Natural killer cell (primary cell): ENCODE data around the gene ARID1B. TPM values are rescaled to one million over a fixed set of nuclear protein-coding genes. Genes with fewer than 3 reads are reported as not detected.

ENCODE experiments used
- ATAC-seq, 3 donors: fragments of 150-1000 bp in 2 of 3; fragments of 200-7000 bp in 1 of 3; cut with Tn5 transposase; 1 replicate in 1 of 3; 2 replicates in 2 of 3; pipeline ENCODE4 v1.10.0; 2021; ENCODE audit warnings: mild to moderate bottlenecking in 2 of 3, moderate library complexity in 2 of 3
- DNase-seq, 2 donors: peaks; one replicate each; pipeline versions ENCODE4 v3.0.0 to v3.0.0-alpha.2; 2013 to 2021; ENCODE audit warnings: mixed read lengths in 1 of 2
- H3K27ac ChIP-seq: one replicate; pipeline ENCODE4 v1.5.1; 2013; ENCODE audit warnings: mild to moderate bottlenecking, low read length
- H3K27me3 ChIP-seq: one replicate; pipeline ENCODE4 v1.6.1; 2013; ENCODE audit warnings: low read length; ENCODE audit not compliant: control insufficient read depth, insufficient read depth
- H3K36me3 ChIP-seq: one replicate; pipeline ENCODE4 v1.6.1; 2013; ENCODE audit warnings: low read length; ENCODE audit not compliant: control insufficient read depth, insufficient read depth
- H3K4me1 ChIP-seq: one replicate; pipeline ENCODE4 v1.6.1; 2013; ENCODE audit warnings: low read length; ENCODE audit not compliant: control insufficient read depth, insufficient read depth
- H3K4me3 ChIP-seq: one replicate; pipeline ENCODE4 v1.5.1; 2013; ENCODE audit warnings: low read length
- H3K9me3 ChIP-seq: one replicate; pipeline ENCODE4 v1.6.1; 2013; ENCODE audit warnings: low read length; ENCODE audit not compliant: control insufficient read depth, insufficient read depth
- H3K27ac Mint-ChIP-seq, 2 donors: one replicate each; pipeline ENCODE4 v1.8.0; 2022; ENCODE audit warnings: mild to moderate bottlenecking in 2 of 2, mixed read lengths in 2 of 2, moderate library complexity in 1 of 2
- H3K27me3 Mint-ChIP-seq, 2 donors: one replicate each; pipeline ENCODE4 v1.8.0; 2022; ENCODE audit warnings: low read depth in 2 of 2, mixed read lengths in 2 of 2
- H3K36me3 Mint-ChIP-seq: one replicate; pipeline ENCODE4 v1.8.0; 2022; ENCODE audit warnings: mixed read lengths
- H3K4me1 Mint-ChIP-seq, 2 donors: one replicate each; pipeline ENCODE4 v1.8.0; 2022; ENCODE audit warnings: mixed read lengths in 2 of 2
- H3K4me3 Mint-ChIP-seq: one replicate; pipeline ENCODE4 v1.8.0; 2022; ENCODE audit warnings: mild to moderate bottlenecking, moderate library complexity, mixed read lengths
- H3K9me3 Mint-ChIP-seq, 2 donors: one replicate each; pipeline ENCODE4 v1.8.0; 2022; ENCODE audit warnings: mixed read lengths in 2 of 2
- CTCF ChIP-seq: fragments of 200-600 bp; IDR thresholded peaks from one replicate; pipeline ENCODE4 v1.8.0; 2022; ENCODE audit warnings: antibody characterized with exemption
- WGBS: methylation state at CpG from one replicate; pipeline ENCODE4 v1.1.7; 2013; ENCODE audit warnings: missing lambda C conversion rate; ENCODE audit not compliant: insufficient coverage; 5-methylcytosine and 5-hydroxymethylcytosine counted together
- intact Hi-C: fragments of 100-400 bp; cut with micrococcal nuclease; formaldehyde crosslinking; loops from one replicate; pipeline ENCODE4 v1.14.2; 2022
- total RNA-seq, 4 donors: library from RNA; stranded (reverse); fragments of 120-200 nt in 1 of 4; gene quantifications; one replicate each; pipeline versions ENCODE4 v1.2.3 to v1.2.4, GENCODE V29; 2013 to 2022

Gene ARID1B
- total RNA-seq, 3 donors from 2014 or later (not counting 1 experiment from before 2014, with no cell fraction given), result 180 to 201 (median 189) TPM

- ATAC-seq, result no peak
- WGBS, result 93% methylated on average over 20 of the region's 20 CpGs
- TF ChIP-seq CTCF, result no peak
- Histone ChIP-seq H3K36me3 (no peaks in the 10 kb centered on the region), H3K4me1 (peaks cover 17% of the 10 kb centered on the region), H3K4me3 (no peak overlapping the region), H3K27me3 (peaks cover 2% of the 10 kb centered on the region), H3K9me3 (no peaks in the 10 kb centered on the region), H3K27ac (no peak overlapping the region)
- Mint-ChIP-seq H3K27me3 (peaks cover 2 to 4% of the 10 kb centered on the region in 2 donors), H3K9me3 (no peaks in the 10 kb centered on the region), H3K4me1 (peaks cover 8 to 16% of the 10 kb centered on the region in 2 donors), H3K27ac (no peak overlapping the region), H3K4me3 (no peak overlapping the region), H3K36me3 (no peaks in the 10 kb centered on the region)
- no peak for DNase-seq
- intact Hi-C loops, result no loop called here
These were observed 440.2 kb downstream of the ARID1B start for GRCh38 chr6:157217198-157217893.

- peaks cover 2% of the 10 kb centered on the region for H3K27me3 ChIP-seq
- Mint-ChIP-seq H3K36me3 (no peaks in the 10 kb centered on the region), H3K27ac (no peak overlapping the region), H3K4me3 (no peak overlapping the region), H3K4me1 (peaks cover 14 to 22% of the 10 kb centered on the region in 2 donors), H3K9me3 (no peaks in the 10 kb centered on the region), H3K27me3 (peaks cover 8 to 9% of the 10 kb centered on the region in 2 donors)
- WGBS, result 95% methylated on average over 13 of the region's 13 CpGs
- ATAC-seq (no peak), DNase-seq (no peak)
- H3K4me1 ChIP-seq, result peaks cover 23% of the 10 kb centered on the region
- H3K36me3 ChIP-seq, result no peaks in the 10 kb centered on the region
- H3K4me3 ChIP-seq, result no peak overlapping the region
- intact Hi-C loops, result no loop called here
- no peaks in the 10 kb centered on the region for H3K9me3 ChIP-seq
- no peak overlapping the region for H3K27ac ChIP-seq
- no peak for TF ChIP-seq CTCF
These were observed 440.8 kb downstream of the ARID1B start for GRCh38 chr6:157217894-157218370.

- Mint-ChIP-seq H3K4me1 (peaks cover 16 to 27% of the 10 kb centered on the region in 2 donors), H3K27ac (no peak overlapping the region), H3K27me3 (peaks cover 10 to 13% of the 10 kb centered on the region in 2 donors), H3K9me3 (no peaks in the 10 kb centered on the region), H3K4me3 (no peak overlapping the region), H3K36me3 (no peaks in the 10 kb centered on the region)
- ATAC-seq, result no peak
- TF ChIP-seq CTCF, result no peak
- Histone ChIP-seq H3K4me1 (peaks cover 30% of the 10 kb centered on the region), H3K9me3 (no peaks in the 10 kb centered on the region), H3K4me3 (no peak overlapping the region), H3K36me3 (no peaks in the 10 kb centered on the region), H3K27me3 (peaks cover 2% of the 10 kb centered on the region), H3K27ac (no peak overlapping the region)
- WGBS, result 94% methylated on average over 22 of the region's 23 CpGs
- intact Hi-C loops, result no loop called here
- no peak for DNase-seq
These were observed 441.4 kb downstream of the ARID1B start for GRCh38 chr6:157218371-157219198.
